Activated T-helper 9 cell treated with anti-CD3 and anti-CD28 coated beads, Interleukin-2, amount 50 U/mL, for 16 hours (primary cell): ENCODE results near the gene ZFAND3.

ENCODE experiments used
- DNase-seq: peaks from one replicate; pipeline ENCODE4 v3.0.0-alpha.2; 2020; ENCODE audit warnings: low read depth

ZFAND3 gene

GRCh38 chr6:38169977-38170526 is 350.5 kb downstream of the ZFAND3 start:
- no peak for DNase-seq

- no peak for DNase-seq
These were observed 351.3 kb downstream of the ZFAND3 start for GRCh38 chr6:38170666-38171355.

DNA sequence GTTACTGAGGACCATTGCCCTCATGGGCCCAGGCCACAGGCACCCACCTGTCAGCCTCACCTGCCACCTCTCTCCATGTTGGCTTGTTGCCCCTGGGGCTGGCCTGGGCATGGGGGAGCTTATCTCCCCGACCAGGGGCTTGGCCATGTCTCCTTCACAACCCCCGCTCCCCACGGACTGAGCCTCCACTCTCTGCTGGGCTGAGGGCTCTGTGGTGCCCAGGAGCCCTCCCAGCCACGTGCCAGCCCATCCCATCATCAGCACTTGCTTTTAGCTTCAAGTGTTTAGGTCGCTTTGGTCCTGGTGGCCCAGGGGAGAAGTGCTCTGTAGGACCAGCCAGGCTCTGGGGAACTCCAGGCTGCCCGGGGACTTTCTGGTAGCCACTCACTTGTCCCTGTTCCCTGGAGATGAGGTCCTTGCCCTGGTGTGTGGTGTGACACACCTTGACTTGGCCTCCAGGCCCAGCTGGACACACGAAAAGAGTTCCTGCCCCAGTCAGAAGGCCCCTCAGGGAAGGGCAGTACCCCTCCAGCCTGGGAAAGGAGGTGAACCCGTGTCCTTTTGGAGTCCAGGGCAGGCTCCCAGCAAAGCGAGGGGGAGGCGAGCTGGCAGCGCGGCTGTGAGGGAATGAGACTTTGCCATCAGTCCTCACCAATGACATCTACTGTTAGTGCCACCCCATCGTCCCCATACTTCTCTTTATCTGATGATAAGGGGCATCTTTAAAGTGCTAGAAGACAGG is 352.6 kb downstream of the ZFAND3 start:
- no peak for DNase-seq

- no peak for DNase-seq
These were observed 353.3 kb downstream of the ZFAND3 start for GRCh38 chr6:38172739-38173410.

GRCh38 chr6:38173909-38174308 is 354.4 kb downstream of the ZFAND3 start:
- DNase-seq, result no peak

- no peak for DNase-seq
These were observed 354.8 kb downstream of the ZFAND3 start for GRCh38 chr6:38174315-38174714.

DNA sequence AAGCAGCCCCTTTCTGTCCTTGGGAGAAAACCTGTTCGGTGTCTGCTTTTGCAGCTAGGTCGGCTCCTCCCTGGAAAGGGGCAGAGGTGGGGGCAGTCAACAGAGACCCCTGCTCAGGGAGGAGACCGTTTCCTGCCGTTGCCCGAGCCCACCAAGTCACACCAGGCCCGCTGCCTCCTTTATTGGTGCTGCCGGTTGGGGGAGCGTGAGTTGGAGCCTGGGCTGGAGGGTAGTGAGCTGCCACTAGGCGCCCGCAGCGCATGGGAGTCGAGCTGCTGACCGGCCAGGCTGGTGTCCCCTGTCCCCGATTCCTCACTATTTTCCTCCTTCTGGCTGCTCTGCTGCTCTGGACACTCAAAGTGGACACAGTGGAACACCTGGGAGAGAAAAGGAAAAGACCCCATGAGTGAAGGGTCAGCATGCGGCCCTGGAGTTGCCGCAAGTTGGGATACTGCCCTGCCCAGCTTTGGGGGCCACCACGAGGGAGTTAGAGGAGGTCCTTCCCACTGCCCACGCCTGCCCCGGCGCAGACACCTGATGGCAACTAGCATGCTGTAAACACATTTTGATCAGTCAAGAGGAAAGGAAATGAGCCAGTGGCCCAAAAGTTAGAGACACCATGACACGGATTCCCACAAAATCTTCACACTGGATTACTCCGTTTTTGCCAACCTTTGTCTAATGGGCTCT is 355.4 kb downstream of the ZFAND3 start:
- DNase-seq, result no peak

DNA sequence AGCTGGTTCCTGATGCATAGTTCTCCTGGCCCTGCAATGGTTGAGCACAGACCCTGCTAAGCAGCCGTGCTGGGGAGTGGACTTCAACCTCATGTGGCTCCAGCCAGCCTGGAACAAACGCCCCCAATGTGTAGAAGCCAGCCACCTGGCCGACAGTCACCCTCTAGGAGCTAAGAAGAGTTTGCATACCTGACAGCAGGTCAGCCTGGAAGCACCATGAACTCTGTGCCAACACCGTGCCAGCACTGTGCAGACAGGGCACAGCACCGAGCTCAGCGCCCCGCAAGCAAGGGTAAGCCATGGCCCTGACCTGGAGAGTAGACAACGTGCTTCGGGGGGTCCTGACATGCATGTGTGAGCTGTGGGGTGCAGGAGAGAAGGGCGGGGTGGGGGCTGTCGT is 356.3 kb downstream of the ZFAND3 start:
- DNase-seq, result no peak

GRCh38 chr6:38176797-38177751 is 357.5 kb downstream of the ZFAND3 start:
- DNase-seq, result no peak

GRCh38 chr6:38177882-38178583 is 358.5 kb downstream of the ZFAND3 start:
- DNase-seq, result no peak

GRCh38 chr6:38178584-38178886 is 359.0 kb downstream of the ZFAND3 start:
- DNase-seq, result no peak

- no peak for DNase-seq
These were observed 359.8 kb downstream of the ZFAND3 start for GRCh38 chr6:38179300-38179699.

GRCh38 chr6:38179794-38180430 is 360.4 kb downstream of the ZFAND3 start:
- DNase-seq, result no peak

DNA sequence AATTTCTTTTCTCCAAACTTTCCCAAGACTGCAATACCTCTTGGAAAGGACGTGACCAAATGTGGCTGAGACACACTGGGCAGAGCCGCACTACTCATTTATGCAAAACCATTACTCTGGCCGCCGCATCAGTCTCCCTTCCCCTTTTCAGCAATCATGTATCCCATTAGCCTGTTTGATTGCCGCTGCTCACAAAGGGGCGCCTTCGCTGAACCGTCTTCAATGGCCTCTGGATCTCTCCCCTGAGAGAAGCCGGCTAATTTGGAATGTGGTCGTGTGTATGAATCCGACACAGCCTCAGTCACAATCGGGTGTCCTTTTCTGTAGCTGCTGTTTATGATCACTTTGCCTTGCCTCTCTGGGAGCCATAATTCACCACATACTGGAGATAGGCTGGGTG is 361.1 kb downstream of the ZFAND3 start:
- no peak for DNase-seq

DNA sequence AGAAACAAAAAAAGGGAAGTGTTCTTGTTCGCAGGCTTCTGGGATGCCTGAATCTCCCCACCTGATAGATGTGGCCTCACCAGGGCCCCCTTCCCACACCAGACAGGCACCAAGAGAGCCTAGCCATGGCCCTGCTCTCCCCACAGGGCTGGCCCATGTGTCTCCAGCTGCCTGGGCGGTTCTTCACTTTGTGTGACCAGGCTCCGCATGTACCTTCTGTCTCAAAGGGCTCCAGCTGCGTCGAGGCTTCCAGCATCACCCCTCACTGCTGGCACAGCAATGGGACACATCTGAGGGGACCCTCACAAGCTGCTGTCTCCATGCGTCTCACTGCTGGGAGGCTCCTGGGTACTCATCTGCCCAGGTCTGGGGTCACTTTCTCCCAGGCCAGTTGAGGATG is 362.9 kb downstream of the ZFAND3 start:
- no peak for DNase-seq

DNA sequence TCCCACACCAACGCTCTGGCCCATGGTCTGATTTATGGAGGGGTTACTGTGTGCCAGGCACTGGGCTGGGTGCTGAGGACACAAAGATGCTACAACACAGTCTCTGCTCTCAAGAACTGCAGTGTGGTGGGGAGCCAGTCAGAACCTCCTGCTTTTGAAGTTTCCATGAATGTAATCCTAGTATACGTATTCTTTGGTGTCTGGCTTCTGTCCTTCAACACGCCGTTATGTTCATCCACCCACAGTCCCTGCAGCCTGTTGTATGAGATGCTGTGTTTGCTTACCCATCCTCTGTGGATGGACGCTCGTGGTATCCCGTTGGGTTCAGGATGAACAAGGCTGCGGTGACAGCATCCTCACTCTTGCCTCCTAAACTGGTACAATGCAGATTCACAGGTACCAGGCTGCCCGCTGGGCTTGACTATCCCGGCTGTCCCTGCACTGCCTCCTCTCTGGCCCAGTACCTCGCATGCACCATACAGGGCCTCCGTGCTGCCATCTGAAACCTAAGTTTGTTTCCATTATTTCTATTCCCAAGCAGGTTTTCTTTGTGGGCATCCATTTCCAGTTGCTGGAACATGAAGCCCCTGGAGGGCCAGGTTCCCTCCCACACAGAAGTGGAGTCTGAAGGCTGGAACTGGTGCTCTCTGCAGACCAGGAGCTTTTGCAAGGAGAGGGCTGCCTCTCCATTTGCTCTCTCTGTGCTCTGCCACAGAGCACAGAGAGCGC is 364.5 kb downstream of the ZFAND3 start:
- DNase-seq, result no peak

DNA sequence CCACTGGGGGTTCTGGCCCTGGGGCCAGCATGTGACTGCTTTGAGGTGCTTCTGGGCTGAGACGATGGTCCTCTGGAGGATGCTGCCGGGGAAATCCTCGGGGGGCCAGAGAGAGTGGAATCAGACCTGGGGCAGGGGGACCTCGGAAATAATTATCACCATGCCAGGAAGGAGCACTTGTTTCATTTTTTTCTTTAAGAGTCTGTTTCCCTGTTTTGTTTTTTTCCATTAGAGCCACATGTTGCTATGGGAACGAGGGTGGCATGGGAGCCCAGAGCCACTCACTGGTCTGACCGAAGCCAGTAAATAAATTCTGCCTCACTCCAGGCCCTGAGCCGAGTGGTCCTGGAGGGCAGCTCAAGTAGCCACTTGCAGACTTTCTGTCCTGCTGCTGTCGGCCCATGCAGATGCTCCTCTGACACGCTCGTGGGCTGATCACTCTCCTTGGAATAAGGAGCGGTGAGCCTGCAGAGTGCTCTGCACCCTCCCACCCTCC is 365.1 kb downstream of the ZFAND3 start:
- DNase-seq, result no peak

GRCh38 chr6:38185244-38185643 is 365.7 kb downstream of the ZFAND3 start:
- DNase-seq, result no peak

GRCh38 chr6:38185752-38186151 is 366.2 kb downstream of the ZFAND3 start:
- DNase-seq, result no peak
